GDM1 (cell line): ENCODE measurements around the gene ZNF366.

Experiments used
- DNase-seq: peaks from one replicate; lab custom pipeline; 2025; lab: John Stamatoyannopoulos, UW

The ZNF366 gene

DNA sequence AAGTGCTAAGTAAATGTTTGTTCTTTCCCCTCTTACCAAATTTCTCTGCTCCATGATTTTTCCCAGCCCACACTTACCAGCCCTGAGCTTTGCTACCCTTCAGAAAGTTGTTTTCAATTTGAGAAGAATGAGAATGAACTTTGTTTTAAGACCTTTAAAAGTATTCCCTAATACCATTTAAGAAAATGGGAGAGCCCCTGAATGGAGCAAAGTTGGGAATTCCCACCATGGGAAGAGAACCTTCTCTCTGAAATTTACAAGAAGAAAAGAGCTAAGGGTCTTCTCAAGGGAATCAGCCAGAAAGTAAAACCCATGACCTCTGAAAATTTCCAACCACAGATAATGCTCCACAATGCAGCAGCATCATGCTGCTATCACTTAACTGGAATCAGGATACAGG is 17.7 kb downstream of the ZNF366 start:
- no peak for DNase-seq

DNA sequence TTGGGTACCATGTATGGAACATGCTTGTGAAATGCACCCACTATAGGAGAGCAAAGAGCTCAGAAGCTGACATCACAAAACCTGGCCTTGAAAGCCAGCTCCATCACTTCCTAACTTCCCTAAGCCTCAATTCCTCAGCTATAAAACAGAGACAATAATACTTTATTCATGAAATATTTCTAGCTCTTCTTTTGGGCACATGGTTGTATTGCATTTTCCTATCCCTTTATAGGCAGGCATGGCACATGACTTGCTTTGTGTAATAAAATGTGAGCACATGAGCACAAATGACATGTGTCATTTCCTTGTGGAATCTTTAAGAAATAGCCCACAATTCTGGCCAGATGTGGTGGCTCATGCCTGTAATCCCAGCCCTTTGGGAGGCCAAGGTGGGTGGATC is 18.5 kb downstream of the ZNF366 start:
- no peak for DNase-seq

DNA sequence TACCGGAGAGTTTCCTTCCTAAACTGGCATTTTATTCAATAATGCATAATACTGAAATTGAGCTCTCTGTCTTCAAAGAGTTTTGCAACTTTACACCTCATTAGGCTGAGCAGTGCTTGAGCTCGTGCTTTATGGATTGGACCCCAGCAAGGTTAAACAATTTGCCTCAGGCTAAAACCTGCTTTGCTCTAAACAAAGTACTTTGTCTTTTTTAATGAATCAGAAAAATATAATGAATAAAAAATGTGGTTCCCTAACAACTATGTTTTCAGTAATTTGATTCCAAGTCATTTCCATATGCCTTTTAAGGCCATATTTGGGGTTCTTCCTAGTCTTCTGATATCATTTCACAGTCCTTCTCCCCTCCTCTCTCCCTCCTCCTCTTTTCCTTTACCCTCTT is 20.0 kb downstream of the ZNF366 start:
- no peak for DNase-seq

DNA sequence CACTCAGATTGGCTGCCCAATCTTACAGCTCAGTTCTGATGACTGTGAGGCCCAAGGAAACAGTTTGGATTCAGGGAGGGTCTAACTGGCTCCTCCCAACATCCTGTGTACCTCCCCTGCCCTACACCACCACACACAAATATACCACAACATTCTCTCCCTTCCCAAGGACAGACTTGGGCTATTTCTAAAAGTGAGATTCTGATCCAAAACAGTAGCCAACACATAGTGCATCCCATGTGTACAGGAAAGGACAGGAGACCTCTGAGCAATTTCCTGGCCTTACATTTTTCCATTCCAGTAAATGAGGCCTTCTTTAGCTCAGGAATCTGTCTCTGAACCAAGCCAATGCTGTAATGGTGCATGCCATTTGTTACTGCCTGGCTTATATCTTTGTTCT is 20.8 kb downstream of the ZNF366 start:
- no peak for DNase-seq

GRCh38 chr5:72485430-72485974 is 21.7 kb downstream of the ZNF366 start:
- no peak for DNase-seq

- no peak for DNase-seq
These were observed 25.2 kb downstream of the ZNF366 start for GRCh38 chr5:72482046-72482445.

DNA sequence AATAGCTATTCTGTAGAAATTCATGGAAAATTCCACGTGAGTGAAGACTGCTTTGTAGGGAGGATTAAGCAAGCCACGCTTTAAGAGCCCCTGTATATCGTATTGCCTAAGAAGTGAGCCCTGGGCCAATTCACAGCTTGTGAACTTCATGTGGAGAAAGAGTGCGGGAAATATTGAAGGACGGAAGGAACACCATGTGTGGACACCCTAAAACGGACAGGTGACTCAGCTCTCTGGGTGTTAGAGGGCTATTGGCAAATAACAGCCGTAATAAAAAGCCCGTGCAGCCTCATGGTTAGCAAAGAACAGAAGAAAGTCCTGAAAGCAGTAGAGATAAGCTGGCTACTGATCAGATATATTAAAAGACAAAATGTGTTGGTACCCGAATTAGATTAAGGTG is 26.4 kb downstream of the ZNF366 start:
- no peak for DNase-seq

- no peak for DNase-seq
These were observed 27.3 kb downstream of the ZNF366 start for GRCh38 chr5:72479921-72480320.

GRCh38 chr5:72478684-72479083 is 28.5 kb downstream of the ZNF366 start:
- DNase-seq, result no peak

DNA sequence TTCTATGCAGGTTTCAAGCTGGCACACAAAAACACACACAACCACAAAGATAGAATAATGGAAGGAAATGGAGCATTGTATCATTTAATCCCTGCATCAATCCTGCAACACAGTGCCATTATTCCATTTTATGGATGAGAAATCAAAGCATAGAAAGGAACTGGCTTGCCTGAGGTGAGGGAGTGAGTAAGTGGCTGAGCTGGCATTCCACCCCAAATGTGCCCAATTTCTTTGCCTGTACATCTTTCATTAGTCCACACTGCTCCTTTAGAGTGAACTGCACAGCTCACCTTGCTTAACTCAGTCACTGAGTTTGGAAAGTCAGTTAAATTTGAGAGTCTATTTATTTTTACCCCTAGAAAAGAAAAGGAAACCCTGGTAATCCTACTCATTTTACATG is 28.9 kb downstream of the ZNF366 start:
- DNase-seq, result no peak

DNA sequence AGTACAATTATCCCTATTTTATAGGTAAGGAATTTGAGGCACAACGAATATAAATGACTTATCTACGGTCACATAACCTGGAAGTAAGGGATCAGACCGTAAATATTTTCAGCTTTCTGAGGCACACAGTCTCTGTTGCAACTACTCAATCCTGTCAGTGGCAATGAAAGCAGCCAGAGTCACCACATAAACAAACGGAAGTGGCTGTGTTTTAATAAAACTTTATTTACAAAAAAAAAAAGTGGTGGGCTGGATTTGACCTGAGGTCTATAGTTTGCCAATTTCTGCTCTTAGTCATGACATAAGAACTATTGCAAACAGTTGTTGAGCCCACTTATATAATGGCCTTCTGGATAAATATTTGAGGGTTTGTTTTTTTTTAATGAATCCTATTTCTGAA is 29.6 kb downstream of the ZNF366 start:
- DNase-seq, result no peak

GRCh38 chr5:72477176-72477575 is 30.0 kb downstream of the ZNF366 start:
- no peak for DNase-seq

GRCh38 chr5:72476721-72477120 is 30.5 kb downstream of the ZNF366 start:
- no peak for DNase-seq

DNA sequence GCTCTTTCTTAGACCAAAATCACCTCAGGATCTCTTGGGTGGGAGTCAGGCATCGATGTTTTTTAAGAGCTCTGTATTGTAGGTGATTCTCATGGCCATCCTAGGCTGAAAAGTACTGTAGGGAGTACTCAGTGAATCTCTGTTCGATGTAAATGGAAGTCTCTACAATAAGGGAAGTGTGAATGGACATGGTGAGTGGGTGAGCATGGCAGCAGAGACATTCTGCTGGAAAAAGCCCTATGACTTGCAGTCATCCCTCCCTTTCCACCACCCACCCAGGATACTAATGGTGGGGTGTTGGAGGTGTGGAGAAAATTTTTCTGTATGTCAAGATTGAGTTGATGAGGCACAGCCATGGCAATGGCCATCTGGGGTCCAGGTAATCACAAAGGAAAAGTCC is 30.9 kb downstream of the ZNF366 start:
- no peak for DNase-seq

DNA sequence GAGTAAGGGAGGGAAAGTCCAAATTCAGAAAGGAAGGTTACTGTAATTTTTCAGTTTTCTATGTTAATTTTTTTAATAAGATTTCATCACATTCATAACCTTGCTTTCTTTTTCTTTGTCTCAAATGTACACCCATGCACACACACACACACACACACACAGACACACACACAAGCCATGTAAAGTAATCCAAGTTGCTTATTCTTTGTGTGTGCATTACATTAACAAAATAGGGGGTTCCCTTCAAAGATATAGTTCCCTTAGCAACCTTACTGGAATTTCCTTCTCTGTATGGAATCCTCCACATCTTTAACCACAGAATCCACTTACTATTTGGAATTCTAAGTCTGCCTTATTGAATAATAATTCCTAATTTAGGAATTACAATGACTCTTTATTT is 32.7 kb downstream of the ZNF366 start:
- DNase-seq, result no peak

- no peak for DNase-seq
These were observed 33.1 kb downstream of the ZNF366 start for GRCh38 chr5:72474046-72474500.

DNA sequence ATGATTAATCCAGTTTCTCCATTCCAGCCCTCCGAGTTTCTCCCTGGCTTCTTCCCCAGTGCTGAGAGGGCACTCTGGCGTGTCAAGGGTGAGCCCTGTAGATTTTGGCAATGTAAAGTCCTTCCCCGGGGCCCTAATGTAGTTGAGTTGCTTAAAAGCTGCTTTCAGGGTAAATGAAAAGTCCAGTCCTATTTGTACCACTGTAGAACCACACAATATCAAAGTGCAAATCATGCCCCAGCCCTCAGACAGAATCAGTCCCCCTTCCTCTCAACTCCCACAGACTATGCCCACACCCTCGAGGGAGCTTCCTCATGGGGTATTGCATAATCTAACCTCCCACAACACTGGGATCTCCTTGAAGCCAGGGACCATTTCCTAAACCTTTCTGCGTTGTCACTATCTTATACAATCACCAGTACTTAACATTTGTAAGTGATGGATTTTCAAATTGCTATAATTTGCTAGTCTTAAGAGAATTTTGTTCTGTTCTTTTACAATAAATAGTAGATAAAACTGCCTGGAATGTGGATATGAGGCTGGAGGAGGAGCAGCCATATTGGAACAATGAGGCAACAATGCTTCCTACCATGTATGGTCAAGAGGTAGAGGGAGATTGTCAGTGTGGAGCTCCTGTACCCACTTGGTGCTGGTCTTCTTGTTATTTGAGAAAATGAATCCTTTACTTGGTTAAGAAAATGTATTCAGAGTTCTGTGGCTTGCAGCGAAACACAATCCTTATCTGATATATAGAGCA is 34.4 kb downstream of the ZNF366 start:
- DNase-seq, result peak; percentile 72

DNA sequence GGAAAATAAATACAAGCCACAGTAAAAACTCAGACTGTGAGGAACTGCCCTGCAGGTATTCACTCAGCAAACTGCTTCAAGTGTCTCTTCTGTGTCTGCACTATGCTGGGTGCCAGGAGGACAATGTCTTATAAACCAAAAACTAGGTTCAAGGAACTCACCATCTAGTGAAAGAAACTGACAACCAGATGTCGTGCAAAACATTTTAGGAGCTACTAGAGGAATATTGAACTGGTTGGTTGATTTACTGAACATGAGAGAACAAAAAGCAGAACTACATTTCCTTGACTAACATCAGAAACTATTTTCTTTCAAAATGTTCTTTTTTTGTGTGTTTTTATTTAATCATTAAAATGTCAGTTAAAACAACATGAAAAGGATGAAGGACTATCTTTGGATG is 35.2 kb downstream of the ZNF366 start:
- no peak for DNase-seq

DNA sequence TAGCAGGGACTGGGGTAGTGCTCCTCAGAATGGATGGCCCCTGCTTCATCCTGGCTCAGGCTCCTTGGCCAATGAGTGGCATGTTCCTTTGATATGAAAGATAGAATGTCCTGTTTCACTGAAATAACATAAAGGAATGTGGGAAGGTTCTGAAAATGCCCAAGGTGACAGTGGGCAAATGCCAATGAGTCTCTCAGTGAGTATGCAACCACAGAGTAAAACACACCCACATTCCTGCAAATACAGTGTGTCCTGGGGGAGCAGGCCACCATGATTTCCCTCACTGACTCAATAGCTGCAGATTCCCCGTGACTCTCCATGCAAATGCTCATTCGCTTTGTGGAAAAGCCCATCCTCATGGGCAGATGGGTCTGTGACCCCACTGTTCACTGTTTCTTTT is 36.4 kb downstream of the ZNF366 start:
- no peak for DNase-seq

GRCh38 chr5:72468606-72469005 is 38.6 kb downstream of the ZNF366 start:
- peak; percentile 27 for DNase-seq

GRCh38 chr5:72468024-72468423 is 39.2 kb downstream of the ZNF366 start:
- DNase-seq, result no peak

GRCh38 chr5:72467461-72467860 is 39.7 kb downstream of the ZNF366 start:
- DNase-seq, result no peak

DNA sequence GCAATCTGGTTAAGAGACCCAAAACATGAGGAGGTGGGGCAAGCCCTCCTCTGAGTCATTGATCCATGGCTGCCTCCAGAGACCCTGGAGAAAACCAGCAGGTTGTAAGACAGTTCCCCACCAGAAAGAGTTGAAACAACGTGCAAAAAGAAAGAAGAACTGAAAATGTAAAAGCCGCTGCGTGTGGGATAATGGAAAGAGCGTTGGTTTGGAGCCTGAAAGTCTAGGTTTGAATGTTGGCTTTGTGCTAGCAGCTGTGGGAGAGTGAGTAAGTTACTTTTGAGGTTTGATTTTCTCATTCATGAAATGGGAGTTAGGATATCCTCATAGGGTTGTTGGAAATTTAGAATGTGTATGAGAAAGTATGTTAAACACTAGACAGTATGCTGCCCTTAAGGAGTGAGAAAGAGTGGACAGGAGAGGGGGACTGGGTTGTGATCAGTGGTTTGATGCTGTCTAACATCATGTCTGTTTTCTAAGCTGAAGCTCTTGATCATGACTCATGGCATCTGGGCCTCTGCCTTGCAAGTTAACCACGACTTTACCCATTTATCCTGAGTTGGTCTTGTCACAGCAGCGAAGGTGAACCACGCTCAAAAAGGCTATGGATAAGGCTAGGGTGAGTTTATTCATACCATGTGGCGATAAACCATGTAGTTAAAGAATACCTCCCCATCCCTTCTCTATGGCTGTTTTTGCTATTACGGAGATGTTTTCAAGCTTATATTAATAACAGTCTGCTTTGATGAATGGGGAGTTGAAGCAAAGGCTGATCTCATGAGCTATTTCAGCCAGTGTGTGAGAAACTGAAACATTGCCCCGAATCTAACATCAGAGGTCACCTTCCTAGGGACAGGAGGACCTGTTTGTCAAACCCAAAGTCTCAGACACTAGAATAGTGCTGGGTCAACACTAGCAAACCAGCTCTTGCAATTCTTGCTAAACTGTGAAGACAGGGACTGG is 41.3 kb downstream of the ZNF366 start:
- DNase-seq, result peak; percentile 18
